ENCODE results near the gene RAP1GAP. TPM values are rescaled to one million over a fixed set of nuclear protein-coding genes. Genes with fewer than 3 reads are reported as not detected.
A peak's percentile ranks its signal among the peaks of the same experiment; 100 is the strongest.

RAP1GAP gene
- total RNA-seq, 2 experiments from 2014 or later, result 0.17 to 0.32 TPM

DNA sequence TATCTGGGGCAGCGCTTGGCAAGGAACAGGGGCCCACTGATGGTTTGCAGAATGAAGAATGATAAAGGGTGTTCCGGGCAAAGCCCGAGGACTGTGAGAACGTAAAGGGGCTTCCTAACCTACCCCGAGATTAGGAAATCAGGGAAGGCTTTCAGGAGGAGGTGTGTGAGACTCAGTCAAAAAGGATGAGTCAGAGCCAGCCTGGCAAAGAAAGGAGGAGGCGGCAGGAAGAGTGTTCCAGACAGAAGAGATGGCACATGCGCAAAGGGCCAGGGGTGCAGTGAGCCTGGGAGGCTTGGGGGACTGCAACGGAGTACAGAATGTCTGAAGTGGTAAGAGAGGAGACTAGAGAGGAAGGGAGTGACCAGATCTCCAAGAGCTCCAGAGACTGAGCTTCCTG, 70.3 kb downstream of the RAP1GAP start:
- H3K4me1 Mint-ChIP-seq, result no peaks in the 10 kb centered on the region
- no peaks in the 10 kb centered on the region for H3K36me3 Mint-ChIP-seq (ENCODE audit: low read depth)
- DNase-seq, result no peak
- no peaks in the 10 kb centered on the region for H3K9me3 Mint-ChIP-seq
- no peak overlapping the region for H3K4me3 Mint-ChIP-seq
- no peaks in the 10 kb centered on the region for H3K27me3 Mint-ChIP-seq
- POLR2A ChIA-PET, result no interaction called here
- H3K27ac Mint-ChIP-seq, result no peak overlapping the region
- CTCF ChIA-PET, result no interaction called here

- Mint-ChIP-seq H3K27me3 (no peaks in the 10 kb centered on the region), H3K4me3 (no peak overlapping the region), H3K9me3 (no peaks in the 10 kb centered on the region), H3K36me3 (ENCODE audit: low read depth) (no peaks in the 10 kb centered on the region), H3K27ac (no peak overlapping the region), H3K4me1 (no peaks in the 10 kb centered on the region)
- CTCF ChIA-PET, result no interaction called here
- POLR2A ChIA-PET, result no interaction called here
- no peak for DNase-seq
Observed at GRCh38 chr1:21598417-21598816, 70.7 kb downstream of the RAP1GAP start.

DNA sequence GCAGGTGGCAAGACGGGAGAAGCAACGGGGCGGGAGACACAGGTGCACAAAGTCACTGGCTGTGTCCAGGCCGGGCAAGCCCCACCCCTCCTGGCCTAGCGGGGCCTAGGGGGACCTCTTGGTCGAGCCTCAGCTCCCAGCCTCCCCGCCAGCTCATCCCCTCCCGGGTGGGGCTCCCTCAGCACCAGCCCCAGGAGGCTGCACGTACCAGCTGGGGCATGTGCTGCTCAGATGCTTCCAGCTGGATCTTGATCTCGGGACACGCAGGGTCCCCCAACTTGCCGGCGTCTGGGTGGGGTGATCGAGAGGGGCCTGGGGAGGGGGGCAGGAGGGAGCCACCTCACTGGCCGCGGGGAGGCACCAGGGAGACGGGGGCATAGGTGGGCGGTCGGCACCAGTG, 71.4 kb downstream of the RAP1GAP start:
- no peak overlapping the region for H3K27ac Mint-ChIP-seq
- CTCF ChIA-PET, result no interaction called here
- no peak overlapping the region for H3K4me3 Mint-ChIP-seq
- no peaks in the 10 kb centered on the region for H3K36me3 Mint-ChIP-seq (ENCODE audit: low read depth)
- POLR2A ChIA-PET, result no interaction called here
- H3K4me1 Mint-ChIP-seq, result no peaks in the 10 kb centered on the region
- no peaks in the 10 kb centered on the region for H3K27me3 Mint-ChIP-seq
- H3K9me3 Mint-ChIP-seq, result no peaks in the 10 kb centered on the region
- no peak for DNase-seq

DNA sequence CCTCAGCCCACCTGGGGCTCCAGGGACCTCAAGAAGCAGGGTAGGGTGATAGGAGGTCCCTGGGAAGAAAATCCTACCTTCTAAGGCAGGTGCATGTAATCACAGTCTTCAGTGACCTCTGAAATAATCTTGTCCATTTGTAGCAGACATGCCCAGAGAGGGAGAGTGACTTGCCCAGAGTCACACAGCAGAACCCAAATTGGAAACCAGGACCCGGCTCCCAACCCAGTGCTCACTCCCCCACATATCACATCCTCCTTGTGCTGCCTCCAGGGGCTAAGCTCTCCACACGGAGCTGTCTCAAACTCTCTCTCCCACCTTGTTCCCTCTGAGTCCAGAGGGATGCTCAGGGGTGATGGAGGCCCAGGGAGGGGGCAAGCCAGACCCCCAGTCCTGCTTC, 72.5 kb downstream of the RAP1GAP start:
- DNase-seq, result no peak
- H3K27me3 Mint-ChIP-seq, result no peaks in the 10 kb centered on the region
- ChIA-PET CTCF (interaction anchor here (1.2 kb wide), 1 partner anchor 120 kb away, joined by 3 read pairs; no protein-coding TSS in a partner anchor), POLR2A (no interaction called here)
- H3K36me3 Mint-ChIP-seq (ENCODE audit: low read depth), result no peaks in the 10 kb centered on the region
- no peak overlapping the region for H3K4me3 Mint-ChIP-seq
- no peaks in the 10 kb centered on the region for H3K9me3 Mint-ChIP-seq
- H3K4me1 Mint-ChIP-seq, result no peaks in the 10 kb centered on the region
- no peak overlapping the region for H3K27ac Mint-ChIP-seq

DNA sequence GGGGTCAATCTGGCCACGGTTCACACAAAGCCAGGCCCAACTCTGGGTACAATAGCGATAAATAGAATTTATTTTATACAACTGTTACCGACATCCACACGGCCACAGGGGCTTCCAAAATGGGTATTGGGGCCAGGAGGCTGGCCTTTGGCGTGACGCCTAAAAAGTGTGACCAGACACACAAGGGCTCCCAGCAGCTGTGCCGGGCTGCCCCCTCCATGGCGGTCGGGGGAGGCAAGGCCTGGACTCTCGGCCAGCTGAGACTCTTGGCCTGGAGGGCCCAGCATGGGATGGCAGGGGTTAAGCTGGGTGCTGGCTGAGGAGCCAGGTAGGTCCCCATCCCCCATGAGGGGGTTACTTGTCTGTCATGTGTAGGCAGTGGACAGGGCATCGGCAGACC, 73.0 kb downstream of the RAP1GAP start:
- CTCF ChIA-PET, result interaction anchor here (1.2 kb wide), 1 partner anchor 119 kb away, joined by 3 read pairs; no protein-coding TSS in a partner anchor
- no peak for DNase-seq
- Mint-ChIP-seq H3K4me1 (no peaks in the 10 kb centered on the region), H3K9me3 (no peaks in the 10 kb centered on the region), H3K4me3 (no peak overlapping the region), H3K36me3 (ENCODE audit: low read depth) (no peaks in the 10 kb centered on the region), H3K27ac (no peak overlapping the region), H3K27me3 (no peaks in the 10 kb centered on the region)
- POLR2A ChIA-PET, result no interaction called here

DNA sequence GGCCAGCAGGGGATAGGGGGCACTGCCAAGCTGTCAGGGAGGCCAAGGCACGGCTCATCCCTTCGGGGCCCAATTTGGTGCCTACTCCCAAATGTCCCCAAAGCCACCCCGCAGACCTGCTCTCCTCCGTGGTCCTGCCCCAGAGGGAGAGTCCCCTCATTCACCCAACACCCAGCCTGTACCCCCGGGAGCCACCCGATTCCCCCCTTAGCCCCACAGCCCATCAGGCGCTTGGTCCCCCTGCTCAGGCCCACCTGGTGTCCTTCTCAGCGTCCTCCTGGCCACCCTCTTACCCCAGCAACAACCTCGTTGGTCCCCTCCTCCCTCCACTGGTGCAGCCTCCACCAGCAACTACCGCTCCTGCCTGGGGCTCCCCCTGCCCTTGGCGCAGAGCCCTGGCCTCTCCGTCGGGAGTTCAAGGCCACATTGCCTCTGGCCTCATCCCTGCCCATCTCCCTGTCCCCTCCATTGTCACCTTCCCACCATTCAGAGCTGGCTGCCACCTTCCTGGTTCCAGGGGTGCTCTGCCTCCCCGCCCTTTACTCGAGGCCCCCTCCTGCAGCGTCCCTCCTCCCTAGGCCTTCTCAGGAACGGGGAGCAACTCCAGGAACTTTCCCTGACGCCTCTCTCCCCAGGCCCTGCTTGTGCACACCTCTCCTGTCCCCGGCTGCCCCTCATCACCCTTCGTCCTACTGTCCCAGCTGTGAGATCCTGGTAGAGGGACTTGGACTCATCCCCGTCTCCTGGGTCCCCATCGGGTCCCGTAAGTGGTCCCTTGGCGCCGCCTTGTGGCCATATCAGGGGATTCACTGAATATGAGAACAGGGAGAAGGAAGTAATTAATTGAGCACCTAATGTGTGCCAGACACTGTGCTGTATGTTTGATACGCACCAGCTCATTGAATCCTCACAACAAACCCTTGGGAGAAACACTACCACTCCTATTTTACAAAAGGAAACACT, 73.9 kb downstream of the RAP1GAP start:
- ChIA-PET CTCF (interaction anchor here (1.2 kb wide), 1 partner anchor 118 kb away, joined by 3 read pairs; no protein-coding TSS in a partner anchor), POLR2A (no interaction called here)
- H3K36me3 Mint-ChIP-seq (ENCODE audit: low read depth), result no peaks in the 10 kb centered on the region
- H3K27me3 Mint-ChIP-seq, result peaks cover 3% of the 10 kb centered on the region
- no peaks in the 10 kb centered on the region for H3K4me1 Mint-ChIP-seq
- DNase-seq, result peak; percentile 68
- H3K27ac Mint-ChIP-seq, result no peak overlapping the region
- H3K4me3 Mint-ChIP-seq, result no peak overlapping the region
- H3K9me3 Mint-ChIP-seq, result no peaks in the 10 kb centered on the region

- ChIA-PET POLR2A (no interaction called here), CTCF (no interaction called here)
- no peaks in the 10 kb centered on the region for H3K9me3 Mint-ChIP-seq
- no peaks in the 10 kb centered on the region for H3K4me1 Mint-ChIP-seq
- no peak overlapping the region for H3K4me3 Mint-ChIP-seq
- H3K27ac Mint-ChIP-seq, result no peak overlapping the region
- no peaks in the 10 kb centered on the region for H3K36me3 Mint-ChIP-seq (ENCODE audit: low read depth)
- peaks cover 3% of the 10 kb centered on the region for H3K27me3 Mint-ChIP-seq
- DNase-seq, result no peak
Observed at GRCh38 chr1:21594501-21594900, 74.7 kb downstream of the RAP1GAP start.

DNA sequence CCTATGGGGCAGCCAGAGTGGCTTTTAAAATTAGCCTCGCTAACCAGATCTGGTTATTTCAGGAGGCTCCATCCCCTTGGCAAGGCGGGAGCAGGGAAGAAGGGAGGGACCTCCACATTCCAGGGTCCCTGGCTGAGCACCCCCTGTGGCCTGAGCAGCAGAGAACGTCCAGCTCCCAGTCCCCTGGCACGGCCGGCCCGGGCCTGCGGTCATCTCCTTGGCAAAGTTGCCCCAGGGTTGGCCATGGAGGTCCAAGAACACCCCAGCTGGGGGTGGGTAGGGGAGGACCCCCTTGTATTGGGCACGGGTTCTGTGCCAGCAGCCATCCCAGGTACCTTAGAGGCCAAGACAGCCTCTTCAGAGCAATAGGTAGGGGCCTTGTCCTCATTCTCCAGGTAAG, 75.9 kb downstream of the RAP1GAP start:
- Mint-ChIP-seq H3K9me3 (no peaks in the 10 kb centered on the region), H3K36me3 (ENCODE audit: low read depth) (no peaks in the 10 kb centered on the region)
- CTCF ChIA-PET, result no interaction called here

DNA sequence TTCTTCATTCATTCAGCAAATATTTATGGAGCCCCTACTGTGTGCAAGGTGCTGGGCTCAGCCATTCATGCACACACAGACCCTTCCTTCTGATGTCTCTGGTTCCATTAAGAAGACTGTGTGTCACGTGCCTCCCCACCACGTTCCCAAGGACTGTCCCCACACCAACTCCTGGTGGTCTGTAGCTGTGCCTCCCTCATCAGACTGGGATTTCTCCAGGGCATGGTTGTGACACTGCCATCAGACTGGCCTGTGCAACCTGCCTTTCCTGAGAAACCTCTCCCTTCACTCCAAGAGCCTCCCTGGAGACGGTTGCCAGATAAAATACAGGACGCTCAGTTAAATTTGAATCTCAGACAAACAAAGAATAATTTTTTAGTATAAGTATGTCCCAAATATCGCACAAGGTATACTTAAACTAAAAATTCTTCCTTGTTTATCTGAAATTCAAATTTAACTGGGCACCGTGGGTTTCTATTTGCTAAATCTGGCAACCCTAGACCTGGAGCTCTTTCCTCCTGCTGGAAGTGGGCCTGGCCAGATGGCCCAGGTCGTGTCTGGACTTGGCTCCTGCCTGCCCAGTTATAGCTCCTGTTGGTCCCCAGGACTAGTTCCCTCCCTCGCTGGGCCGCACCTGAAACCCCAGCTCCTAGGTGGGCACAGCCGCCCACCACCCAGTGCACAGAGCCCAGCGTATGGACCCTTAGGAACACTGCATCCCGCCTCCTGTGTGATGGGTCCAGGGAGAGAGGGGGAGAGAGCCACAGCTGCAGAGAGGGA, 76.9 kb downstream of the RAP1GAP start:
- POLR2A ChIA-PET, result no interaction called here
- H3K36me3 Mint-ChIP-seq (ENCODE audit: low read depth), result no peaks in the 10 kb centered on the region
- no peak overlapping the region for H3K4me3 Mint-ChIP-seq
- H3K27ac Mint-ChIP-seq, result no peak overlapping the region
- CTCF ChIA-PET, result no interaction called here
- H3K4me1 Mint-ChIP-seq, result no peaks in the 10 kb centered on the region
- no peaks in the 10 kb centered on the region for H3K9me3 Mint-ChIP-seq
- H3K27me3 Mint-ChIP-seq, result peaks cover 11% of the 10 kb centered on the region
- no peak for DNase-seq

More for the DNA sequence above, 75.9 kb downstream of the RAP1GAP start:
- Mint-ChIP-seq H3K27me3 (peaks cover 8% of the 10 kb centered on the region), H3K4me1 (no peaks in the 10 kb centered on the region), H3K4me3 (no peak overlapping the region), H3K27ac (no peak overlapping the region)
- DNase-seq, result no peak
- POLR2A ChIA-PET, result no interaction called here

DNA sequence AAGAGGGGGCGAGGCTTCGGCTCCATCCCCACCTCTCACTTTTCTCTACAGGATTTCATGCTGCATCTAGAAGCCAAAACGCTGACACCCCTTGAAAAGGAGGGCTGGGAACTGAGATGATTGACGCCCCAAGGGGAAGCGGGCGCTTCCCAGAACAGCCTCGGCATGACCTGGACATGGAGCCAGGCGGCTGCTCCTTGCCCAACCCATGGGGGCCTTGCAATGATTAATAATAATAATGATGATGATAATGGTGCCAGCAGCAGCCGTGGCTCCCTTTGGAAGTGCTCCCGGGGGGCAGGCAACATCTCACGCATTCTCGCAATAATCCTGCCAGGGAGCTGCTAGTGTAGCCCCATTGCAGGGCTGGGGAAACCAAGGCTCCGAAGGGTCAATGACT, 78.2 kb downstream of the RAP1GAP start:
- H3K27me3 Mint-ChIP-seq, result peaks cover 11% of the 10 kb centered on the region
- H3K4me1 Mint-ChIP-seq, result no peaks in the 10 kb centered on the region
- no peak for DNase-seq
- H3K36me3 Mint-ChIP-seq (ENCODE audit: low read depth), result no peaks in the 10 kb centered on the region
- ChIA-PET POLR2A (no interaction called here), CTCF (no interaction called here)
- no peak overlapping the region for H3K27ac Mint-ChIP-seq
- H3K4me3 Mint-ChIP-seq, result no peak overlapping the region
- no peaks in the 10 kb centered on the region for H3K9me3 Mint-ChIP-seq

DNA sequence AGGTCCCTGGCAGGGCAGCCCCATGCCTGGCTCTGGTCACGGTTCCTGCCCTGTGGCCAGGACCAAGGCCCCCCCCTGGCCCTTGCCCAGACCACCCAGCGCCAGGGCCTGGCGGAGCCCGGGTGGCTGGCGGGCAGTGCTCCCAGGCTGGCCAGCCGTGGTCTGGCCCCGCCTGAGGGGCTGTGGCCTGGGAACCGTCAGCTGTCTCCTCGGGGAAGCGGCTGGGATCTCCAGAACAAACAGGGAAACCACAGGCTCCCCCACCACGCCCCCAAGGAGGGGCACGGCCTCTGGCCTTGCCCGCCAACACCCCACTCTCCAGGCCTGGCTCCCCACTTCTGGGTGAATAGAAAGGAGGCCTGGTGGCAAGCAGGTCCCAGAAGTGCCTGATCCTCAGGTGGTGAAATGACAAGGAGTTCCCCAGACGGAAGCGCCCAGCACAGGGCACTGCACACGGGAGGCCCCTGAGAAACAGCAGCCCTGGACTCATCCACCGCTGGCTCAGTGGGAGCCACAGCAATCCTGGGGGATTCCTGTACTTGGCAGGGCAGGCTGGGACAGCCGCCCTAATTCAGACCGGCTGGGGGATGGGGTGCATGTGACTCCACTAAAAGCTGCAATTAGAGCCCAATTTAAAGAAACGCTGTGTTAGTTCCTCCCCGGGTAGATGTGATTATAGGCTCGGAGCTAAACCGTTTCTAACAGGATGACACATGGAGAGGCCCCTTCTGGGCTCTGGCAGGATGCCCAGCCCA, 78.9 kb downstream of the RAP1GAP start:
- no peaks in the 10 kb centered on the region for H3K4me1 Mint-ChIP-seq
- POLR2A ChIA-PET, result no interaction called here
- H3K4me3 Mint-ChIP-seq, result no peak overlapping the region
- H3K36me3 Mint-ChIP-seq (ENCODE audit: low read depth), result no peaks in the 10 kb centered on the region
- H3K27ac Mint-ChIP-seq, result no peak overlapping the region
- H3K27me3 Mint-ChIP-seq, result peaks cover 11% of the 10 kb centered on the region
- DNase-seq, result no peak
- CTCF ChIA-PET, result no interaction called here
- H3K9me3 Mint-ChIP-seq, result no peaks in the 10 kb centered on the region

DNA sequence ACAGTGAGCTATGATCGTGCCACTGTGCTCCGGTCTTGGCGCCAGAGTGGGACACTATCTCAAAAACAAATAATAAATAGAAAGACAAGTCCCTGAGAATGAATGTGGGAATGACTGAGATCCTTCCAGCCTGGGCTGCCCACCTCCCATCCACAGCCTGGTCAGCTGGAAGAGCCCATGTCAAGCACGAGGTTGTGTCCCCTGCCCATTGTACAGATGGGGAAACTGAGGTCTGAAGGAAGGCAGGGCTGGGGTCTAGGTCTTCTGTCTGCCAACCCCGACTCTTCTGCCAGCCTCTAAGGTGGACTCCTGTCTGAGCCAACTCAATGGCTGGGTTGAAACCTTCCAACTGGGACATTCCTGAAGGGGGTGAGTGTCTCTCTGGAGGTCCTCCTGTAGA, 79.5 kb downstream of the RAP1GAP start:
- H3K4me1 Mint-ChIP-seq, result no peaks in the 10 kb centered on the region
- no peak for DNase-seq
- CTCF ChIA-PET, result interaction anchor here (1.4 kb wide), 1 partner anchor 193 kb away, joined by 4 read pairs; no protein-coding TSS in a partner anchor

DNA sequence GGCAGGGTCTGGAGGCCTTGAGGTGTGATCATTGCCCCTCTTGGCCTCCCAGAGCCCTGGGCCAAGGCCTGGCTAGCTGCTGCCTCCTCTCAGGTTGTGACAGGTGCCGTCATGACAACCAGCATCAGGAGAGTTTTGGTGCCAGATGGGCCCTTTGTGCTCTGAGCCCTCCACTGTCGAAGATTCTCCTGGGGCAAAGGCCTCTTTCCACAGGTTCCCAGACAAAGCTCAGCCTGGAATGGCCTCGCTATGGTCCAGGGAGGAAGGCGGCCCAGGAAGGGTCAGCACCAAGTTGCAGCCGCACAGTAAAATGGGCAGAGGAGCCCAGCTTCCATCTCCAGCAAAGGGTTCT, 81.6 kb downstream of the RAP1GAP start:
- H3K9me3 Mint-ChIP-seq, result no peaks in the 10 kb centered on the region
- no peaks in the 10 kb centered on the region for H3K36me3 Mint-ChIP-seq (ENCODE audit: low read depth)
- no peaks in the 10 kb centered on the region for H3K4me1 Mint-ChIP-seq
- CTCF ChIA-PET, result no interaction called here
- DNase-seq, result no peak
- peaks cover 14% of the 10 kb centered on the region for H3K27me3 Mint-ChIP-seq
- POLR2A ChIA-PET, result no interaction called here
- no peak overlapping the region for H3K4me3 Mint-ChIP-seq
- H3K27ac Mint-ChIP-seq, result no peak overlapping the region

More for the DNA sequence above, 79.5 kb downstream of the RAP1GAP start:
- no peak overlapping the region for H3K27ac Mint-ChIP-seq
- no peaks in the 10 kb centered on the region for H3K36me3 Mint-ChIP-seq (ENCODE audit: low read depth)
- no peaks in the 10 kb centered on the region for H3K9me3 Mint-ChIP-seq
- POLR2A ChIA-PET, result no interaction called here
- no peak overlapping the region for H3K4me3 Mint-ChIP-seq
- H3K27me3 Mint-ChIP-seq, result peaks cover 11% of the 10 kb centered on the region
